Upper lobe of right lung (tissue), 1 donor: ENCODE results near the gene ZNF552. TPM values are rescaled to one million over a fixed set of nuclear protein-coding genes. Genes with fewer than 3 reads are reported as not detected.
"Not testable (repeated sequence)": the region's sequence is repeated elsewhere in the genome, so short reads cannot be mapped to it uniquely, and the experiment has no call there.

Source experiments
- ATAC-seq: fragments of 200-7000 bp; cut with Tn5 transposase; one replicate; pipeline ENCODE4 v1.9.1; 2020; ENCODE audit warnings: mild to moderate bottlenecking, moderate library complexity
- DNase-seq: peaks from one replicate; pipeline ENCODE4 v3.0.0-alpha.2; 2020
- H3K27ac ChIP-seq: fragments of 200-600 bp; one replicate; pipeline ENCODE4 v1.8.0; 2022
- H3K27me3 ChIP-seq: fragments of 200-600 bp; one replicate; pipeline ENCODE4 v1.8.0; 2022; ENCODE audit warnings: mild to moderate bottlenecking
- H3K36me3 ChIP-seq: fragments of 200-600 bp; one replicate; pipeline ENCODE4 v1.8.0; 2022
- H3K4me1 ChIP-seq: fragments of 200-600 bp; one replicate; pipeline ENCODE4 v1.8.0; 2022
- H3K4me3 ChIP-seq: fragments of 200-600 bp; one replicate; pipeline ENCODE4 v1.8.0; 2022; ENCODE audit warnings: mild to moderate bottlenecking
- H3K9me3 ChIP-seq: fragments of 200-600 bp; one replicate; pipeline ENCODE4 v1.8.0; 2022
- intact Hi-C: fragments of 100-400 bp; cut with DNase I; formaldehyde crosslinking; loops from one replicate; pipeline ENCODE4 v1.11.0; 2022
- total RNA-seq: library from RNA; stranded (reverse); fragmentation: NEBNext Ultra II Directional; extraction: Animal tissue kit (Norgen Biotek cat#: 25700); gene quantifications from one replicate; pipeline ENCODE4 v1.2.1, GENCODE V29; 2021
- TF ChIP-seq, protein P1 (sequence below): fragments of 200-600 bp; IDR thresholded peaks from one replicate; pipeline ENCODE4 v1.8.0; 2022; ENCODE audit warnings: antibody characterized with exemption
- donor health status: DM: no; HTN: yes; CAD: no; lungs with severe emphysema.

Gene ZNF552
- total RNA-seq, 1 donor from 2014 or later, result 10.9 TPM

DNA sequence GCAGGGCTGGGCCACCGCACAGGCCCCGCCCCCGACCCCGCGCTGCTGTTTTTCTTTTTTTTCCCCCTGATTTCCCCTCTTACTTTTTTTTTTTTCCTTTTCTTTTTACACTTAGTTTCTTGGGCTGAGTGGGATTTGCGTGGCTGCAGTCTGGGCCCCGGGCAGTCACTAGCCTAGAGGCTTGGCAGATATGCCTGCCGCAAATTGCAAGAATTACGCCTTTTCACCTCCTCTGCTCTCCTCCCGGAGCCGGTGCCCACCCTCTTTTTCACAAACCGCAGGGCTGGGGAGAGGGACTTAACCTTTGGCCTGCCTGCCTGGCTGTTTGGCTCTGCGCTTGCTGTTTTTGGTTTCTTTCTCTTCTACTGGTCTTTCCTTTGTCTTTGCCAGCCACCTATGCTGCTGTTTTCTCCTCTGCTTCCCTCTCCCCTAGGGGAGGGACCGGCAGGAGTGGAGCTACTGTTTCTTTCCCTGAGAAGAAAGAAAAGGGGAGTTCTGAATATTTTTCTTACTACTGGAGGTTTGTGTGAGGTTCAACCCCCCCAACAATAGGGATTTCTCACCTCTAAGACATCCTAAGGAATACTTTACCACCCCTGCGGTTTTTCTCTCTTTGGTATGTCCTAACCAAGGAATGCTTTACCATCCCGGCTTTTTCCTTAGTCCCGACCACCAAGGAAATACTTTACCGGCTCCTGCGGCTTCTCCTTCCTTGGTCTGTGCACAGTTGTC, 11.0 kb downstream of the ZNF552 start:
- intact Hi-C loops, result no loop called here
- Histone ChIP-seq H3K27me3 (no peaks in the 10 kb centered on the region), H3K4me3 (peak overlapping the region; percentile 56), H3K9me3 (no peaks in the 10 kb centered on the region), H3K4me1 (peaks cover 20% of the 10 kb centered on the region), H3K36me3 (peaks cover 12% of the 10 kb centered on the region), H3K27ac (peak overlapping the region; percentile 80)
- DNase-seq, result peak; percentile 63
- ATAC-seq, result peak; percentile 64
- TF ChIP-seq, protein P1, sequence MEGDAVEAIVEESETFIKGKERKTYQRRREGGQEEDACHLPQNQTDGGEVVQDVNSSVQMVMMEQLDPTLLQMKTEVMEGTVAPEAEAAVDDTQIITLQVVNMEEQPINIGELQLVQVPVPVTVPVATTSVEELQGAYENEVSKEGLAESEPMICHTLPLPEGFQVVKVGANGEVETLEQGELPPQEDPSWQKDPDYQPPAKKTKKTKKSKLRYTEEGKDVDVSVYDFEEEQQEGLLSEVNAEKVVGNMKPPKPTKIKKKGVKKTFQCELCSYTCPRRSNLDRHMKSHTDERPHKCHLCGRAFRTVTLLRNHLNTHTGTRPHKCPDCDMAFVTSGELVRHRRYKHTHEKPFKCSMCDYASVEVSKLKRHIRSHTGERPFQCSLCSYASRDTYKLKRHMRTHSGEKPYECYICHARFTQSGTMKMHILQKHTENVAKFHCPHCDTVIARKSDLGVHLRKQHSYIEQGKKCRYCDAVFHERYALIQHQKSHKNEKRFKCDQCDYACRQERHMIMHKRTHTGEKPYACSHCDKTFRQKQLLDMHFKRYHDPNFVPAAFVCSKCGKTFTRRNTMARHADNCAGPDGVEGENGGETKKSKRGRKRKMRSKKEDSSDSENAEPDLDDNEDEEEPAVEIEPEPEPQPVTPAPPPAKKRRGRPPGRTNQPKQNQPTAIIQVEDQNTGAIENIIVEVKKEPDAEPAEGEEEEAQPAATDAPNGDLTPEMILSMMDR, result no peak

DNA sequence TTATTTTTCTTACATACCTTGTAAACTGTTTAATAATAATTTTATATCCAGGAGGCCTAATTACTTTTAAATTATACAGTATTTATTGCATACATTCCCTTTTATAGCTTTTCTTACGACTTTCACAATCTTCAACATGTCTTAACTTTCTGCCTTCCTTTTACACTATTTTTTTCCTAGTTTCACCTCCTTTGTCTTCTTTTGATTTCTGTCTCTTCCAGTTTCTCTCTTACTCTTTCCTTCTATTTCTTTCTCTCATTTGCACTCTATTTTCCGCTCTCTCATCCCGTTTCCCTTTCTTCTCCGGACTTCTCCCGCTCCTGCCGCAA, 11.5 kb downstream of the ZNF552 start:
- DNase-seq, result no peak
- peaks cover 8% of the 10 kb centered on the region for H3K36me3 ChIP-seq
- no peaks in the 10 kb centered on the region for H3K27me3 ChIP-seq
- H3K4me3 ChIP-seq, result peak overlapping the region; percentile 56
- H3K4me1 ChIP-seq, result peaks cover 20% of the 10 kb centered on the region
- TF ChIP-seq, protein P1, result no peak
- H3K9me3 ChIP-seq, result no peaks in the 10 kb centered on the region
- intact Hi-C loops, result no loop called here
- H3K27ac ChIP-seq, result peak overlapping the region; percentile 80
- no peak for ATAC-seq

DNA sequence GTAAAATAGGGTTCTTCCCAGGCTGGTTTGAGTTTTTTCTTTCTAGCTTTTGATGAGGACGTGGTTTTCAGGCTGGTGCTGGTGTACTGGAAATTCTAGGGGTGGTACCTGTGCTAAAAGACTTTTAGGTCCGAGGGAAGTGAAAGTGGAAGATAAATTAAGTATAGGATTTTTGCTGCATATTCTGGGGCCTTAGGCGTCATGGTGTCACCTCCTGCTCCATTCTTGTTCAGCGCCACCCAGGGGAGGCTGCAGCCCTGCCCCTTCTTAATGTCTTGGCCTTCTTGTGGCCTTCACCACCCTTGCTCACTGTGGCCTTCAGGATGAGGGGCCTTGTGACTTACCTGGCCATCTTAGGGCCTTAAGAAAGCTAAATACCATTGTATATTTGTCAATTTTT, 12.4 kb downstream of the ZNF552 start:
- Histone ChIP-seq H3K27ac (no peak overlapping the region), H3K36me3 (no peaks in the 10 kb centered on the region), H3K4me1 (peaks cover 20% of the 10 kb centered on the region), H3K27me3 (no peaks in the 10 kb centered on the region), H3K4me3 (no peak overlapping the region), H3K9me3 (no peaks in the 10 kb centered on the region)
- no peak for ATAC-seq
- intact Hi-C loops, result no loop called here
- TF ChIP-seq, protein P1, result no peak
- no peak for DNase-seq

DNA sequence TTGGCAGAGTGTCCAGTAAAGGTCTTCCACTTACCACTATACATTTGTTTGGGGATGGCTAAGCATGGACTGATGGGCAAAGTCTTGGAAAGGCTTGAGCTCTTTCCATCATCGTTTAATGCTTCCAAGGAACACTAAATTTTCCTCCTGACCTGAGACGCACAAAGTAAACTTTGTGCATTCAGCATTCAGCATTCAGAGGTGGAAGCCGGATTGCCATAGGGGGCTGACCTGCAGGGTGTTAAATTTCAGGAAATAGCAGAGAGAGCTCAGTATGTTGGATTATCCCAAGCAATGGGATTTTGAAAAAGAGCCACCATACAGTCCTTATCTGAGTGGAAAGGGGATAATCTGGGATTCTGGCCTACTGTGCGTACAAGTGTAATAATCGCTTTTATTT, 14.0 kb downstream of the ZNF552 start:
- no peaks in the 10 kb centered on the region for H3K27me3 ChIP-seq
- TF ChIP-seq, protein P1, result no peak
- no peaks in the 10 kb centered on the region for H3K9me3 ChIP-seq
- peaks cover 18% of the 10 kb centered on the region for H3K4me1 ChIP-seq
- no peak for DNase-seq
- no peak for ATAC-seq
- intact Hi-C loops, result no loop called here
- H3K4me3 ChIP-seq, result no peak overlapping the region
- peaks cover 8% of the 10 kb centered on the region for H3K36me3 ChIP-seq
- H3K27ac ChIP-seq, result no peak overlapping the region

DNA sequence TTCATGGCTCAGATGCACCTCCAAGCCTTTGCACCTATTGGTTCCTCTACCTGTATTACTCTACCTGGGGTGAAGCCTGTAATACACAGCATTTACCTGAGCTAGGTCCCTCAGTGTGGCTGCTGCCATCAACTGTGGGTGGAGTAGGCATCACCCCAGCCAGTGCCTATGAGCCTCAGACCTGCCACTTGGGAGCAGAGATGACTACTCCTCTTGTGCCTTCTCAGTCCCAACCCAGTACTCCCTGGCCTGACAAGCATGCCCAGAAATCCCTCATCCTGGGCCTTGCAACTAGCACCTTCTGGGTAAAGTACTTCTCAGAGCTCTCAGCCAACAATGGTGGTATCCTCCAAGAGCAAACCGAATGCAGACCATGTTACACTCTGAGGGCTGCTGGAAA, 18.1 kb downstream of the ZNF552 start:
- H3K4me1 ChIP-seq, H3K27ac ChIP-seq, ATAC-seq, intact Hi-C loops, H3K4me3 ChIP-seq, H3K27me3 ChIP-seq, H3K9me3 ChIP-seq, DNase-seq: not testable (repeated sequence)
- peaks cover 13% of the 10 kb centered on the region for H3K36me3 ChIP-seq

DNA sequence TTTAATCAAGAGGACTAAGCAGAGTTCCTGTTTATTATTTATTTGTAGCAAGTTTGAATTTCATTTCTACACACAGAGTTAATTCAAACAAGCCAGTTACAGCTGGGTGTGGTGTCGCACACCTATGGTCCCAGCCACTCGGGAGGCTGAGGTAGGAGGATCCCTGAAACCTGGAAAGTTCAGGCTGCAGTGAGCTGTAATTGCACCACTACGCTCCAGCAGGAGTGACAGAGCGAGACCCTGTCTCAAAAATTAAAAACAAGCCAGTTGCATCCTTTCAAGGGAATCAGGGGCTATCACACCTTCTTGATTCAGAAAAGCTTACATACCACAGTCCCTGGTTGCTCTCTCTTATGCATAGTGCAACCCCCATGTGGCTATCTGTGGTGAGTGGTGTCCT, 25.4 kb downstream of the ZNF552 start:
- H3K4me1 ChIP-seq, result no peaks in the 10 kb centered on the region
- no peak overlapping the region for H3K27ac ChIP-seq
- no peak for DNase-seq
- H3K36me3 ChIP-seq, result no peaks in the 10 kb centered on the region
- TF ChIP-seq, protein P1, result no peak
- H3K27me3 ChIP-seq, result no peaks in the 10 kb centered on the region
- ATAC-seq, result no peak
- intact Hi-C loops, result no loop called here
- no peak overlapping the region for H3K4me3 ChIP-seq
- H3K9me3 ChIP-seq, result peaks cover 12% of the 10 kb centered on the region
